ENCODE data around the gene KMT2E. TPM values are rescaled to one million over a fixed set of nuclear protein-coding genes. Genes with fewer than 3 reads are reported as not detected.
"Not testable (repeated sequence)": the region's sequence is repeated elsewhere in the genome, so short reads cannot be mapped to it uniquely, and the experiment has no call there.

Gene KMT2E
- total and polyA plus RNA-seq, 2 donors (not counting 1 experiment from before 2014, with no cell fraction given) = 32.4 to 328 TPM

DNA sequence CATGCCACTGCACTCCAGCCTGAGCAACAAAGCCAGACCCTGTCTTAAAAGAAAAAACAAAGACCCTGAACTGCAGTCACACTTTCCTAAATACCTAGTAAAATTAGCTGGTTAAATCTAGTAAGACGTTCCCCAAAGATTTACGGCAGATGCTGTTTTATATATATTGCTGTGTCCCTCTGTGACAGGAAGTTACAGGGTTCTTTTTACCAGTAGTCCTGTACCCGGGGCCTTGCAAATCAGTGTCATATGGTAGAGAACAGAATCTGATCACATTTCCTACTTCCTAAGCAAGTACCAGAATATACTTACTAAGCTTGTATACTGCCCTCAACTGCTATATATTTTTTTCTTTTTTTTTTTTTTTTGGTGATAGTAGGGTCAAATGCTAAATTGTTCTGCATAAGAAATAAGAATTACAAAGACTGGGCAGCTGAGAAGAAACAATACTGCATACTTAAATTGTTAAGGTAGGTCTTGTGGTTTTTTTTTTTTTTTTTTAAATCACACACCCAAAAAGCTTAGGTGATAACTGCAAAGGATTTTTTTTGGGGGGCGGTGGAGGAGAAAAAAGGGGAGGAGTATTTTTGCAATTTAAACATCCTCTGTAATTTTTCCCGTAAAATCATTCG is 27.3 kb upstream of the KMT2E start:
- Histone ChIP-seq H3K9ac (ENCODE audit: low read length) (no peak overlapping the region), H3K27me3 (replicated peaks in 1 of 4; ENCODE audit: control extremely low read depth in 1 of 4, control insufficient read depth in 3 of 4, insufficient read depth in 4 of 4, low read length in 3 of 4) (no peaks in the 10 kb centered on the region), H3K9me3 (ENCODE audit: control extremely low read depth in 1 of 3, control insufficient read depth in 2 of 3, insufficient read depth in 1 of 3, low read length in 2 of 3) (no peaks in the 10 kb centered on the region), H3K36me3 (replicated peaks in 1 of 2; ENCODE audit: control extremely low read depth in 1 of 2, control insufficient read depth in 1 of 2, extremely low read depth in 1 of 2, insufficient read depth in 2 of 2, low read length in 1 of 2) (peaks cover 9 to 10% of the 10 kb centered on the region in 2 experiments), H3K79me2 (ENCODE audit: control insufficient read depth, insufficient read depth, low read length) (peaks cover 44% of the 10 kb centered on the region), H4K20me1 (ENCODE audit: control insufficient read depth, insufficient read depth, low read length, poor library complexity, severe bottlenecking) (peaks cover 5% of the 10 kb centered on the region), H3K4me2 (replicated peaks; ENCODE audit: low read depth, low read length, poor library complexity, severe bottlenecking) (peak overlapping the region; percentile 18), H3K4me1 (ENCODE audit: control insufficient read depth in 2 of 2, insufficient read depth in 2 of 2, low read length in 2 of 2) (peaks cover 34 to 35% of the 10 kb centered on the region in 2 donors), H3K4me3 (ENCODE audit: control extremely low read depth in 1 of 5, extremely low read depth in 1 of 5, insufficient read depth in 1 of 5, low read depth in 2 of 5, low read length in 4 of 5) (no peak overlapping the region), H3K27ac (ENCODE audit: low read length in 2 of 2) (peak overlapping the region in 1 of 2 donors; percentile 26), H2AFZ (ENCODE audit: insufficient read depth, low read depth, low read length, poor library complexity, severe bottlenecking) (no peak overlapping the region)
- intact Hi-C loops (cut with micrococcal nuclease) = no loop called here
- Mint-ChIP-seq H3K4me3 (no peak overlapping the region), H3K4me1 (peaks cover 68% of the 10 kb centered on the region), H3K27ac (peak overlapping the region; percentile 67), H3K27me3 (no peaks in the 10 kb centered on the region), H3K9me3 (ENCODE audit: insufficient read depth) (no peaks in the 10 kb centered on the region)
- CTCF ChIA-PET = interaction anchor here (0.6 to 11.1 kb wide), 3 partner anchors 26 to 443 kb away, joined by 3 to 282 read pairs (median 10); partner anchors contain the start of gene KMT2E
- no peak for ATAC-seq (ENCODE audit: low read depth)
- no CpG with 5 or more reads among the region's 6 CpGs for WGBS (ENCODE audit: insufficient coverage)
- POLR2A ChIA-PET = interaction anchor here (0.6 to 1.0 kb wide), 4 partner anchors 11 to 51 kb away, joined by 3 to 8 read pairs (median 4); no protein-coding TSS in a partner anchor
- no peak for DNase-seq
- no peak for TF ChIP-seq EZH2 (IDR thresholded peaks at IDR 0.05; ENCODE audit: borderline replicate concordance, insufficient read depth, low read depth, low read length, poor library complexity, severe bottlenecking)
- TF ChIP-seq, protein P1, sequence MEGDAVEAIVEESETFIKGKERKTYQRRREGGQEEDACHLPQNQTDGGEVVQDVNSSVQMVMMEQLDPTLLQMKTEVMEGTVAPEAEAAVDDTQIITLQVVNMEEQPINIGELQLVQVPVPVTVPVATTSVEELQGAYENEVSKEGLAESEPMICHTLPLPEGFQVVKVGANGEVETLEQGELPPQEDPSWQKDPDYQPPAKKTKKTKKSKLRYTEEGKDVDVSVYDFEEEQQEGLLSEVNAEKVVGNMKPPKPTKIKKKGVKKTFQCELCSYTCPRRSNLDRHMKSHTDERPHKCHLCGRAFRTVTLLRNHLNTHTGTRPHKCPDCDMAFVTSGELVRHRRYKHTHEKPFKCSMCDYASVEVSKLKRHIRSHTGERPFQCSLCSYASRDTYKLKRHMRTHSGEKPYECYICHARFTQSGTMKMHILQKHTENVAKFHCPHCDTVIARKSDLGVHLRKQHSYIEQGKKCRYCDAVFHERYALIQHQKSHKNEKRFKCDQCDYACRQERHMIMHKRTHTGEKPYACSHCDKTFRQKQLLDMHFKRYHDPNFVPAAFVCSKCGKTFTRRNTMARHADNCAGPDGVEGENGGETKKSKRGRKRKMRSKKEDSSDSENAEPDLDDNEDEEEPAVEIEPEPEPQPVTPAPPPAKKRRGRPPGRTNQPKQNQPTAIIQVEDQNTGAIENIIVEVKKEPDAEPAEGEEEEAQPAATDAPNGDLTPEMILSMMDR (IDR thresholded peaks at IDR 0.05) = no peak

DNA sequence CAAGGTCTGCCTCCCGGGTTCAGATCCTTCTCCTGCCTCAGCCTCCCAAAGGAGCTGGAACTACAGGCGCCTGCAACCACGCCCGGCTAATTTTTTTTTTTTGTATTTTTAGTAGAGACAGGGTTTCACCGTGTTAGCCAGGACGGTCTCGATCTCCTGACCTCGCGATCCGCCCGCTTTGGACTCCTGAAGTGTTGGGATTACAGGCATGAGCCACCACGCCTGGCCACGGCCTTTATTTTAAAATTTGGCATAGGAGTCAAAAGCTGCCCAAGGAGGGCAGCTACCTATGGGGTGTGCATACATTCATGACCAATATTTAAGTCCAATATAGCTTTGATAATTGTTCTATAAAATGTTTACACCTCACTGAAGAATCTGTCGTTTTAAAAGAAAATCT is 26.6 kb upstream of the KMT2E start:
- H3K9me3 ChIP-seq (ENCODE audit: control extremely low read depth in 1 of 3, control insufficient read depth in 2 of 3, insufficient read depth in 1 of 3, low read length in 2 of 3); H3K27ac ChIP-seq (ENCODE audit: low read length in 2 of 2); H3K4me3 Mint-ChIP-seq; H3K4me2 ChIP-seq (replicated peaks; ENCODE audit: low read depth, low read length, poor library complexity, severe bottlenecking); DNase-seq; H4K20me1 ChIP-seq (ENCODE audit: control insufficient read depth, insufficient read depth, low read length, poor library complexity, severe bottlenecking); H3K27me3 ChIP-seq (replicated peaks in 1 of 4; ENCODE audit: control extremely low read depth in 1 of 4, control insufficient read depth in 3 of 4, insufficient read depth in 4 of 4, low read length in 3 of 4); H3K9ac ChIP-seq (ENCODE audit: low read length); H3K4me3 ChIP-seq (ENCODE audit: control extremely low read depth in 1 of 5, extremely low read depth in 1 of 5, insufficient read depth in 1 of 5, low read depth in 2 of 5, low read length in 4 of 5); H3K9me3 Mint-ChIP-seq (ENCODE audit: insufficient read depth); intact Hi-C loops (cut with micrococcal nuclease); H3K27me3 Mint-ChIP-seq; H2AFZ ChIP-seq (ENCODE audit: insufficient read depth, low read depth, low read length, poor library complexity, severe bottlenecking); ATAC-seq (ENCODE audit: low read depth): not testable (repeated sequence)
- 100% methylated on average over 1 of the region's 14 CpGs for WGBS (ENCODE audit: insufficient coverage)
- Histone ChIP-seq H3K4me1 (ENCODE audit: control insufficient read depth in 2 of 2, insufficient read depth in 2 of 2, low read length in 2 of 2) (peaks cover 31 to 32% of the 10 kb centered on the region in 2 donors), H3K36me3 (replicated peaks in 1 of 2; ENCODE audit: control extremely low read depth in 1 of 2, control insufficient read depth in 1 of 2, extremely low read depth in 1 of 2, insufficient read depth in 2 of 2, low read length in 1 of 2) (peaks cover 9 to 11% of the 10 kb centered on the region in 2 experiments), H3K79me2 (ENCODE audit: control insufficient read depth, insufficient read depth, low read length) (peaks cover 42% of the 10 kb centered on the region)
- CTCF ChIA-PET = interaction anchor here (1.2 to 11.1 kb wide), 4 partner anchors 25 to 103 kb away, joined by 3 to 282 read pairs (median 8); partner anchors contain the start of gene KMT2E
- peaks cover 69% of the 10 kb centered on the region for H3K4me1 Mint-ChIP-seq
- H3K27ac Mint-ChIP-seq = peak overlapping the region; percentile 59
- POLR2A ChIA-PET = interaction anchor here (0.6 to 1.0 kb wide), 4 partner anchors 26 to 50 kb away, joined by 3 read pairs; no protein-coding TSS in a partner anchor
